Fibroblast of pulmonary artery (primary cell): ENCODE results near the gene VEGFA.

ENCODE experiments used
- DNase-seq: peaks from one replicate; pipeline ENCODE4 v3.0.0-alpha.2; 2010; ENCODE audit warnings: low read depth
- H3K4me3 ChIP-seq: replicated peaks from 2 replicates; pipeline ENCODE4 v1.5.1; 2011; ENCODE audit warnings: low read depth, mild to moderate bottlenecking, control low read depth, low read length, moderate library complexity
- TF ChIP-seq, protein P1 (sequence below): IDR thresholded peaks from 2 replicates; pipeline ENCODE4 v1.5.1; 2011; ENCODE audit warnings: mild to moderate bottlenecking, control low read depth, low read length, inconsistent platforms; ENCODE audit errors: missing control alignments

VEGFA gene

DNA sequence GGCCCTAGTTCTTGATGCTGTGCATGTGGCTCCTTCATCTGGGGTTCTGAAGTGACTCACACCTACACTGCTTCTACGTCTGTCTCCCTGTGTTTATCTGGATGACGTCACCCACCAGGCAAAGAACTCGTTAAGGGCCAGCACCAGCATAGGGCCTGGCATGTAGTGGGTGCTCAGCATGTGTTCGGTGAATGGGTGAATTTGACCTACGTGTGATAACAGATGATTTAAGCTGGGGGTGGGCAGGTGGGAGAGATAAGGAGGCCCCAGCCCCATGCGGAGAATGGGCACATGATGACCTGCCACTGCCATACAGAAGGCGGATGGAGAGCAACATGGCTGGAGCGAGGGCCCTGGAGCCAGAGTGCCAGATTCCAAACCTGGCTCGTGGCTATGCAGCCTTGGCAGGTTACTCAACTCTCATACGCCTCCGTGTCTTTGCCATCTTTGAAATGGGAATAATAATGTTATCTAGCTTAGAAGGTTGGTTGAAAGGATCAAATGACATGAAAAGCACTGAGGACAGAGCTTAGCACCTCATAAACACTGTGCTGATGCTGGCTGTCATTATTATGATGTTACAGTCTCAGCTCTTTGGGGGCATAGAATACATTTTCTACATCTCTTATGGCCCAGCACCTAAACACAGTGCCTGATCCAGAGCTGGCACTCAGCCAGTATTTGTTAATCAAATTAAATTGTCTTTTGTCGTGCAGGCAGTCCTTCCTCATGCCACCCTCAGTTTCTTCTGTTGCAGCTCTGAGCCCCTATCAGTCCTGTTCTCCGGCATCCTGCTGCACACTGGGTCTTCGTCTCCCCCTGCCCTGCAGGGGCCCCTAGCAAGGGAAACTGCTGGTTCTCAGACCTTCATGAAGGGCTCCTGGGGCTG, 39.6 kb downstream of the VEGFA start:
- peak; percentile 73 for DNase-seq
- TF ChIP-seq, protein P1, sequence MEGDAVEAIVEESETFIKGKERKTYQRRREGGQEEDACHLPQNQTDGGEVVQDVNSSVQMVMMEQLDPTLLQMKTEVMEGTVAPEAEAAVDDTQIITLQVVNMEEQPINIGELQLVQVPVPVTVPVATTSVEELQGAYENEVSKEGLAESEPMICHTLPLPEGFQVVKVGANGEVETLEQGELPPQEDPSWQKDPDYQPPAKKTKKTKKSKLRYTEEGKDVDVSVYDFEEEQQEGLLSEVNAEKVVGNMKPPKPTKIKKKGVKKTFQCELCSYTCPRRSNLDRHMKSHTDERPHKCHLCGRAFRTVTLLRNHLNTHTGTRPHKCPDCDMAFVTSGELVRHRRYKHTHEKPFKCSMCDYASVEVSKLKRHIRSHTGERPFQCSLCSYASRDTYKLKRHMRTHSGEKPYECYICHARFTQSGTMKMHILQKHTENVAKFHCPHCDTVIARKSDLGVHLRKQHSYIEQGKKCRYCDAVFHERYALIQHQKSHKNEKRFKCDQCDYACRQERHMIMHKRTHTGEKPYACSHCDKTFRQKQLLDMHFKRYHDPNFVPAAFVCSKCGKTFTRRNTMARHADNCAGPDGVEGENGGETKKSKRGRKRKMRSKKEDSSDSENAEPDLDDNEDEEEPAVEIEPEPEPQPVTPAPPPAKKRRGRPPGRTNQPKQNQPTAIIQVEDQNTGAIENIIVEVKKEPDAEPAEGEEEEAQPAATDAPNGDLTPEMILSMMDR: no peak
- no peak overlapping the region for H3K4me3 ChIP-seq

DNA sequence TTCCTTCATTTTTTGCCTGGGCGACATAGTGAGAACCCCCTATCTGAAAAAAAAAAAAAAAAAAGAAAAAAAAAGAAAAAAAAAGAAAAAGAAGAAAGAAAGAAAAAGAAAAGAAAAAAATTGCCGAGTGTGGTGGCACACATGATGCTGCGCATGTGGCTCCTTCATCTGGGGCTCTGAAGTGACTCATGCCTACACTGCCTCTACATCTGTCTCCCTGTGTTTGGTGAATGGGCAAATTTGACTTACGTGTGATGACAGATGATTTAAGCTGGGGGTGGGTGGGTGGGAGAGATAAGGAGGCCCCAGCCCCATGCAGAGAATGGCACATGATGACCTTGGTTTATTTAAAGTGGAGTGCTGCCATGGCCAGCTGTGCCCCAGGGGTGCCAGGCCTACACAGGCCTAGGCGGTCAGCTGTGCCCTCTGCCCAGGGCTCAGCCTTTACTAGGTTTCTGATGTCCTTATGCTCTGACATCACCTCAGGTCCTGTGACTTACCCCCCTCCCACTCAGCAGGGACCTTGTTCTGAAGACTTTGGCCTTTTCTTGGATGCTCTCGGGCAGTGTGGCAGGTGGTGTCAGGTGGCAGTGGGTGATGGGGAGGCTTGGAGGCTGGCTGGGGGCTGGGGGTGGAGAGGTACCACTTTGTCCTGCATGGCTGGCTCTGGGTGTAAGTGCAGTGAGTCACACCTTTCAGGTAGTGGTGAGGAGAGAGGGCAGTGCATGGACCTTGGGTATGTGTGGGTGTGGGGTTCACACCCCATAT, 41.1 kb downstream of the VEGFA start:
- TF ChIP-seq, protein P1: no peak
- H3K4me3 ChIP-seq: no peak overlapping the region
- no peak for DNase-seq

DNA sequence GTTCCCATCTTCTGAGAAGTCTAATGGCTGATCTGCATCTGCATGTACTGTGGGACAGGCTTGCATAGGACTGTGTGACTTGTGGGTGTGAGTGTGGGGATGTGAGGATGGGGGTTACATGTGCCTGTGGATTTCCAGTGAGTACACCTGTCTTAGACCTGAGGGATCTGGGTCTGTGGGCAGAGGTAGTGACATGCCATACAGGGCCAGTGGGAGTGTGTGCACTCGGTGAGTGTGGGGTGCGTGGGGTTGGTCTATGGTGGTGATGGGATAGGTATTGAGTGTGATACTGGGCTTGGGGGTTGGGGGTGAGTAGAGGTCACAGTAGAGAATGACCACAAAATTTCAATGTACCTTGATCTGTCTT, 41.7 kb downstream of the VEGFA start:
- TF ChIP-seq, protein P1: no peak
- H3K4me3 ChIP-seq: no peak overlapping the region
- DNase-seq: no peak

DNA sequence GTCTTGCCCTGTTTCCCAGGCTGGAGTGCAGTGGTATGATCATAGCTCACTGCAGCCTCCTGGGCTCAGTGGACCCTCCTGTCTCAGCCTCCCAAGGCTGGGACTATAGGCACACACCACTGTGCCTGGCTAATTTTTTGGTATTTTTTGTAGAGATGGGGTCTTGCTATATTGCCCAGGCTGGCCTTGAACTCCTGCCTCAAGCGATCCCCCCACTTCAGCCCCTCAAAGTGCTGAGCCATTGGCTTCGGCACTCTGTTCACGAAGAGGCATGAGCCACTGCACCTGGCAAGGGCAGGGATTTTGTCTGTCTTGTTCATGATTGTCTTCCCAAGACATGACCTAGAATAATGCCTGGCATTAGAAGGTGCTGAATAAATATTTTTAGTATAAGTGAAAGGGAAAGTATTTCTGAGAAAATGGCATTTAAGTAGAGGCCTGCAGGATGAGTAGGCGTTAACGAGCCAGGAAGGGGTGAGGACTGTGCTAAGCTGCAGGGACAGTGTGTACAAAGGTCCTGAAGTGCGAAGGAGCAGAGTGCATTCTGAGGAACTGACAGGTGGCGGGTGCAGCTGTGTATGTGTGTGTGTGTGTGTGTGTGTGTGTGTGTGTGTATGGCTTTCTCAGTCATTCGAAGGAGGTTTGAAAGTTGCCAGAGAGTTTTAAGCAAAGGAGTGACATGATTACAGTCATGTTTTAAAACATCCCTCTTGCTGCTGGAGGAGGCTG, 43.0 kb downstream of the VEGFA start:
- no peak overlapping the region for H3K4me3 ChIP-seq
- TF ChIP-seq, protein P1: no peak
- no peak for DNase-seq

DNA sequence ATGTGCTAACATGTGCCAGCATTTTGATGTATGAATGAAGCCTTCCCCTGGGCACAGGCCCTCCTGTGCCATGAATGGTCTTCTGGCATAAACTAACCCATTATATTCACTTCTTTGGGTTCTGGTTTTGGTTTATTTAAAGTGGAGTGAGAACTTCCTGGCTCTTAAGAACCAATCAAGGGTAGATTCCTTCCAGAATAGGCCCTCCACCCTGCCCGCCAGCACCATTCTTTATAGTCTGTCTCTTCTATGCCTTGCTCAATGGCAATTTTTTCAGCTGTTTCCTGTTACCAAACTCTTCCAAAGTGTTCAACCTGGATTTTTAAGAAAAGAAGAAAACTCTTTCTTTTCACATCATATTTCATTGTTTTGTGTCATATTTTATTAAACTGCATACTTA, 44.1 kb downstream of the VEGFA start:
- TF ChIP-seq, protein P1: no peak
- no peak for DNase-seq
- no peak overlapping the region for H3K4me3 ChIP-seq

DNA sequence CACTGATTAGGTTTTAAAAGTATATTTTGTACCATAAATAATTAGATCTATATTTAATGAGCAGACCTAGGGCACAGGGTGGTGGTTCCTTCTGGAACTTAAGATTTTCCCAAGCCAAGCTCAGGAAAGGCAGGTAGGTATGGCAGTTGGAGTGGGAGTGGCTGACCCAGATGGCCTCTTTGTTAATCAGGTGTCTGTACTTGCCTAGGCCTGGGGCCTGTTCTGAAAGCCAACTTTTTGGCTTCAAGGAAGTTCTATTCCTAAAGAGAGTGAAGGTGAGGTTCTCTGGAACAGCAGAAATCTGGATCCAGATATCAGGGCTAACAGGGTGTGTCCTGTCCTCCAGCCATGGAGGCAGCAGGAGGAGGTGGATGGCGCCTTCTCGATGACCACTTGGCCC, 44.9 kb downstream of the VEGFA start:
- TF ChIP-seq, protein P1: no peak
- no peak for DNase-seq
- H3K4me3 ChIP-seq: no peak overlapping the region
